Stimulated activated CD4-positive, alpha-beta T cell treated with anti-CD3 and anti-CD28 coated beads, Interleukin-12 subunit alpha, Interleukin-12 subunit beta, amount 100 ng/mL, for 4 hours (primary cell): ENCODE measurements around the gene NUPR2.
"Not testable (repeated sequence)": the region's sequence is repeated elsewhere in the genome, so short reads cannot be mapped to it uniquely, and the experiment has no call there.

ENCODE experiments used
- DNase-seq: peaks from one replicate; pipeline ENCODE4 v3.0.0-alpha.2; 2020

The NUPR2 gene

DNA sequence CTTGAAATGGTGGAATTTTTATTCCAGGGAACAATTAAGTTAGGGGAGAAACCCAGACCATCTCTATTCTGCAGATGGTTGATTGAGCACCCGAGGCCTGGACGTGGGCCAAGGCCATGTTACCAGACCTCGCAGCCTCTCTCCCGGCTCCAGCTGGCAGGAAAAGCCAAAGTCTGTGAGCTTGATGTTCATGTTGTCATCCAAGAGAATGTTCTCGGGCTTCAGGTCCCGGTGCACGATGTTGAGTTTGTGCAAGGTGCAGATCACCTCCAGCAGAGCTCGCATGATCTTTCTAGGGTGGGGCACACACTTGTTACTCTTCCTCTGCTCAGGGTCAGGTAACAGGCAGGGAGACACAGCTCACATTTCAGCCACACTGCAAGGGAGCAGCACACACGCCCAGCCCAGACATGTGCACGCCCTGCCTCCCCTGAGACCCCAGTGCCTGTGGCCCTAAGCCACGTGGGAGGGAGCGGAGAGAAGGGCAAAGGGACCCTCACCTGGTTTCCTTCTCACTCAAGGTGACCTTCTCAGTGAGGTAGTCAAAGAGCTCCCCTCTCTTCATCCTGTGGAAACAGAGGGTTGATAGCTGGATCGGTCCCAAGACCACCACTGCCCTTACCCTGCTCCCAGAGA, 32.9 kb downstream of the NUPR2 start:
- DNase-seq: no peak

DNA sequence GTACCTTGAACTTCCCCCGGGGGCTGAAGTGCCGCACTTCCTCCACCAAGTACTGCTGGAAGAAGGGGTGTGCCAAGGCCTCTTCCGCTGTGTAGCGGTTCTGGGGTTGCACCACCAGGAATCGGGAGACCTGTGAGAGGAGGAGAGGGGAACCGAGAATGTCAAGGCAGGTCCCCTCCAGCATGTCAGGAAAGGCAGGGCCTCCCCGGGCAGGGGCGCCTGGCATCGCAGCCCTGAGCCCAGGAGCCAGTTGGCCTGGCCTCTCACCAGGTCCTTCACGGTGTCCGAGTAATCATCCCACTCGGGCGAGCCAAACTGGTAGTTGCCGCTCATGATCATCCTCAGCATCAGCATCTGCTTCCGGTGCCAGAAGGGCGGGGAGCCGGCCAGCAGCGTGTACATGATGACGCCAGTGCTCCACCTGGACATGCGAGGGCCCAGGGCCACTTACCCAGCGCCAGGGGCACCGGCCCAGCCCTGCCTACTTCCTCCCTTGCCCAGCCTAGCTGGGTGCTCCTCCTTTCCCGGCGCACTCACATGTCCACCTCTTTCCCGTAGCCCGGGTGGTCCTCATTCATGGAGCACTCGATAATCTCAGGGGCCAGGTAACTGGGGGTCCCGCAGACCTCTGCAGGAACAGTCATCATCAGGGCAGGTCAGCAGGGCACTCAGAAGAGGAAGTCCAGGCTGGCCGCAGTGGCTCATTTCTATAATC, 34.4 kb downstream of the NUPR2 start:
- no peak for DNase-seq

- DNase-seq: not testable (repeated sequence)
These were observed 35.3 kb downstream of the NUPR2 start for GRCh38 chr7:56080726-56081435.

- DNase-seq: no peak
These were observed 36.6 kb downstream of the NUPR2 start for GRCh38 chr7:56079450-56080185.

DNA sequence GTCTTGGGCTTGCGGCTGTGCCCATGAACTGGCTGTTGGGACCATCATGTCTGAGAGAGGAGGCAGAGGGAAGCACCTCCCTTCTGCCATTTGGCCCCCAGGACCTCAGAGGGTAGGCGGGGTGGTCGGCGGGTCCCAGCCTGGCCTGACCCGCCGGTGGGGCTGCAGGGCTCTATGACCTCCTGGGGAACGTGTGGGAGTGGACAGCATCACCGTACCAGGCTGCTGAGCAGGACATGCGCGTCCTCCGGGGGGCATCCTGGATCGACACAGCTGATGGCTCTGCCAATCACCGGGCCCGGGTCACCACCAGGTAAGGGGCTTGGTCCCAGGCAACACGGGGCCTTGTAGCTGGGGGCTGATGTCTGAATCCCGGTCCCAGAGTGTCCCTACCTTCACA, 38.0 kb downstream of the NUPR2 start:
- no peak for DNase-seq

DNA sequence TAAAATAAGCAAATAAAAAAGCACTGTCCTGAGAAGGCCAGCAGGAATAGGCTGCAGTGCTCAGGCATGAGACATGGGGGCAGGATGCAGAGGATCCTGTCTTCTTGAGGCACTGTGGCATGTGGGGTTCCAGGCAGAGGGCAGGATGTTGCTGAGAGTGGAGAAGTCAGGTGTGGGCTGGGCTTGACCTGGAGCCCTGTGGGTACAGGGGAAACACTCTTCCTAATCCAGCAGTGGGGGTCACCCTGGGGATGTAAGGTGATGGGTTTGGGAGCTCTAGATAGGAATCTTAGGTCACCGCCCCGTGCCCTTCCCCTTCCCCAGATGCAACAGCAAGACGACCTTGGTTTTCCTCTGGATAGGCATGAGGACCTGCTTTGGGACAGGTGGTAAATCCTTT, 38.5 kb downstream of the NUPR2 start:
- DNase-seq: no peak

- peak; percentile 55 for DNase-seq
These were observed 41.8 kb downstream of the NUPR2 start for GRCh38 chr7:56074371-56074791.

DNA sequence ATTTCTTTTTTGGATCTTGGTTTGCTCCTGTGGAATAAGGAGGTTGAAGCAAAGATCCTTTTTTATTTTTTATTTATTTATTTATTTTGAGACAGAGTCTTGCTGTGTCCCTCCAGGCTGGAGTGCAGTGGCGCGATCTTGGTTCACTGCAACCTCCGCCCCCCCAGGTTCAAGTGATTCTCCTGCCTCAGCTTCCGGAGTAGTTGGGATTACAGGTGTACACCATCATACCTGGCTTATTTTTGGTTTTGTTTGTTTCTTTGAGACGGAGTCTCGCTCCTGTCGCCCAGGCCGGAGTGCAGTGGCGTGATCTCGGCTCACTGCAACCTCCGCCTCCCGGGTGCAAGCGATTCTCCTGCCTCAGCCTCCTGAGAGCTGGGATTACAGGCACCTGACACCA, 49.8 kb downstream of the NUPR2 start:
- not testable (repeated sequence) for DNase-seq
